Midbrain (tissue), 1 donor: ENCODE data around the gene SCGB2A2.

ENCODE experiments used
- DNase-seq: peaks from one replicate; lab custom pipeline; 2025; lab: John Stamatoyannopoulos, UW

Gene SCGB2A2

GRCh38 chr11:62269654-62270278, at the start of gene SCGB2A2:
SCGB2A2 (plus strand) TSS chr11:62270158; CDS start chr11:62270217, 59 bp downstream.
- no peak for DNase-seq

- DNase-seq: no peak
Measured at GRCh38 chr11:62221498-62221897, 48.5 kb upstream of the SCGB2A2 start.

GRCh38 chr11:62223095-62223494, 46.9 kb upstream of the SCGB2A2 start:
- DNase-seq: no peak

GRCh38 chr11:62233730-62234129, 36.2 kb upstream of the SCGB2A2 start:
- DNase-seq: no peak

GRCh38 chr11:62236187-62236586, 33.8 kb upstream of the SCGB2A2 start:
- no peak for DNase-seq

GRCh38 chr11:62237499-62237898, 32.5 kb upstream of the SCGB2A2 start:
- no peak for DNase-seq

- DNase-seq: no peak
Measured at GRCh38 chr11:62238151-62238550, 31.8 kb upstream of the SCGB2A2 start.

GRCh38 chr11:62241095-62241494, 28.9 kb upstream of the SCGB2A2 start:
- DNase-seq: no peak

- DNase-seq: peak; percentile 37
Measured at GRCh38 chr11:62242021-62242420, 27.9 kb upstream of the SCGB2A2 start, which contains the start of gene SCGB1D2. SCGB1D2 (plus strand) TSS chr11:62242239; CDS start chr11:62242308, 69 bp downstream.

GRCh38 chr11:62245271-62245753, 24.6 kb upstream of the SCGB2A2 start:
- DNase-seq: no peak

- no peak for DNase-seq
Measured at GRCh38 chr11:62251698-62252097, 18.3 kb upstream of the SCGB2A2 start.

GRCh38 chr11:62253999-62254542, 15.9 kb upstream of the SCGB2A2 start:
- no peak for DNase-seq

- DNase-seq: no peak
Measured at GRCh38 chr11:62256281-62256680, 13.7 kb upstream of the SCGB2A2 start.

- no peak for DNase-seq
Measured at GRCh38 chr11:62260261-62260953, 9.6 kb upstream of the SCGB2A2 start.

GRCh38 chr11:62264004-62264403, 6.0 kb upstream of the SCGB2A2 start:
- DNase-seq: no peak

- no peak for DNase-seq
Measured at GRCh38 chr11:62266558-62266957, 3.4 kb upstream of the SCGB2A2 start.

GRCh38 chr11:62267050-62267449, 2.9 kb upstream of the SCGB2A2 start:
- DNase-seq: no peak

GRCh38 chr11:62267576-62267975, 2.4 kb upstream of the SCGB2A2 start:
- DNase-seq: no peak

- DNase-seq: no peak
Measured at GRCh38 chr11:62273284-62273683, 3.3 kb downstream of the SCGB2A2 start.

- no peak for DNase-seq
Measured at GRCh38 chr11:62273789-62274275, 3.9 kb downstream of the SCGB2A2 start.

GRCh38 chr11:62280452-62280851, 10.5 kb downstream of the SCGB2A2 start:
- DNase-seq: no peak

GRCh38 chr11:62295504-62295903, 25.5 kb downstream of the SCGB2A2 start:
- DNase-seq: no peak

GRCh38 chr11:62298975-62299374, 29.0 kb downstream of the SCGB2A2 start, which contains the start of gene SCGB1D4:
SCGB1D4 (minus strand) TSS chr11:62299075; CDS start chr11:62299010, 65 bp downstream.
- no peak for DNase-seq
